GM12873 (cell line): ENCODE data around the gene MSS51.

Experiments
- TF ChIP-seq, protein P1 (sequence below): IDR thresholded peaks from 2 replicates; pipeline ENCODE4 v1.5.1; 2012; ENCODE audit warnings: low read depth, mild to moderate bottlenecking, moderate library complexity, low read length, control low read depth; ENCODE audit not compliant: insufficient read depth; ENCODE audit errors: missing control alignments

MSS51 gene

DNA sequence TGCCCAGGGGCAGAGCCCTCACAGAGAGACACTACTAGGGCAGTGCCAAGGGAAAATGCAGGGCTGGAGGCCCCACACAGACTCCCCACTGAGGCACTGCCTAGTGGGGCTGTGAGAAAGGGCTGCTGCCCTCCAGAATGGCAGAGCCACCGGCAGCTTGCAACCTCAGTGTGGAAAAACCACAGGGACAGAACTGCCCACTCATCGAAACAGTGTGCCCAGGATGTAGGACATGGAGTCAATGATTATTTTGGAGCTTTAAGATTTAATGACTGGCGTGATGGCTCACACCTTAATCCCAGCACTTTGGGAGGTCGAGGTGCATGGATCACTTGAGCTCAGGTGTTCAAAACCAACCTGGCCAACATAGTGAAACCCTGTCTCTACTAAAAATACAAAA, 27.5 kb upstream of the MSS51 start:
- TF ChIP-seq, protein P1, sequence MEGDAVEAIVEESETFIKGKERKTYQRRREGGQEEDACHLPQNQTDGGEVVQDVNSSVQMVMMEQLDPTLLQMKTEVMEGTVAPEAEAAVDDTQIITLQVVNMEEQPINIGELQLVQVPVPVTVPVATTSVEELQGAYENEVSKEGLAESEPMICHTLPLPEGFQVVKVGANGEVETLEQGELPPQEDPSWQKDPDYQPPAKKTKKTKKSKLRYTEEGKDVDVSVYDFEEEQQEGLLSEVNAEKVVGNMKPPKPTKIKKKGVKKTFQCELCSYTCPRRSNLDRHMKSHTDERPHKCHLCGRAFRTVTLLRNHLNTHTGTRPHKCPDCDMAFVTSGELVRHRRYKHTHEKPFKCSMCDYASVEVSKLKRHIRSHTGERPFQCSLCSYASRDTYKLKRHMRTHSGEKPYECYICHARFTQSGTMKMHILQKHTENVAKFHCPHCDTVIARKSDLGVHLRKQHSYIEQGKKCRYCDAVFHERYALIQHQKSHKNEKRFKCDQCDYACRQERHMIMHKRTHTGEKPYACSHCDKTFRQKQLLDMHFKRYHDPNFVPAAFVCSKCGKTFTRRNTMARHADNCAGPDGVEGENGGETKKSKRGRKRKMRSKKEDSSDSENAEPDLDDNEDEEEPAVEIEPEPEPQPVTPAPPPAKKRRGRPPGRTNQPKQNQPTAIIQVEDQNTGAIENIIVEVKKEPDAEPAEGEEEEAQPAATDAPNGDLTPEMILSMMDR = no peak

DNA sequence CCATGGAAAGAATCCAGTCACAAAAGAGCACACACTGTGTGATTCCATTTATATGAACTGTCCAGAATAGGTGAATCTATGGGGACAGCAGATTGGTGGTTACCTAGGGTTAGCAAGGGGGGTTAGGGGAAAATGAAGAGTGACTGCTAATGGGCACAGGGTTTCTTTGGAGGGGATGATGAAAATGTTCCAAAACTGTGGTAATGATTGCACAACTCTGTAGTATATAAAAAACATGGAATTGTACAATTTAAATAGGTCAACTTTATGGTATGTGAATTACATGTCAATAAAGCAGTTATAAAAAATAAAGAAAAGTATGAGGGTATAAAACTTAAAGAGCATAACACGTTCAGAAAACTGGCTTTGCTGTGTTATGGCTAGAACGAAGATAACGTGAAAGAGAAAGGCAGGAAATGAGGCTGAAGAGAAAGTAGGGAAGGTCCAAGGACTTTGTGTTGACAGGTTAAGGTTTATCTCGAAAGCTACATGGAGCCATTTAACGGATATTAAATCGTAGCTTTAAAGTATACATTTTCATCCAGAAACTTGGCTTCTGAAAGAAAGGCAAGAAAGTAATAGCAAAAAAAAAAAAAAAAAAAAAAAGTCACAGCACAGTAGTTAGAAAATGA, 26.4 kb upstream of the MSS51 start:
- TF ChIP-seq, protein P1 = no peak

DNA sequence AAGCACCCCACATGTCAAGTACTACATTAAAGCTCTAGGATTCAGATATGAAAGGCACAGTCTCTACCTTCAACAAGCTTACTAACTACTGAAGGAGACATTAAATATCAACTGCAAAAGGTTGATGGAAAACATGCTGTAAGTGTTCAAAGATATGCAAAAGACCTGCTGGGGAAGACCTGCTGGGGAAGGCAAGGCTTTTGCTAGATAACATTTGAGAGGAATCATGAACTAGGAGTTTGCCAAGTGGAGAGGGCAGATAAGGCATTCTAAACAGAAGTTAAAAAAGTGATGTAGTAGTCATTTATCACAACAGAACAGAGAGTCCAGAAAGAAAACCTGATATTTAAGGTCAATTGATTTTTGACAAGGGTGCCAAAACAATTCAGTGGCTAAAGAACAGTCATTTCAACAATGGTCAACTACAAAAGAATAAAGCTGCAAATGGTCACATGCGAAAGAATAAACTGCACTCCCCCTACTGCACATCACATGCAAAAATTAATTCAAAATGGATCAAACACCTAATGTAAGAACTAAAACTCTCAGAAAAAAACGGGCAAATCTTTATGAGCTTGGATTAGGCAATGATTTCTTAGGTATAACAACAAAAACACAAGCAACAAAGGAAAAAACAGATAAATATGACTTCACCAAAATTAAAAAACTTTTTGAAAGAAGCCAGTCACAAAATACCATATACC, 23.0 kb upstream of the MSS51 start:
- TF ChIP-seq, protein P1 = no peak

DNA sequence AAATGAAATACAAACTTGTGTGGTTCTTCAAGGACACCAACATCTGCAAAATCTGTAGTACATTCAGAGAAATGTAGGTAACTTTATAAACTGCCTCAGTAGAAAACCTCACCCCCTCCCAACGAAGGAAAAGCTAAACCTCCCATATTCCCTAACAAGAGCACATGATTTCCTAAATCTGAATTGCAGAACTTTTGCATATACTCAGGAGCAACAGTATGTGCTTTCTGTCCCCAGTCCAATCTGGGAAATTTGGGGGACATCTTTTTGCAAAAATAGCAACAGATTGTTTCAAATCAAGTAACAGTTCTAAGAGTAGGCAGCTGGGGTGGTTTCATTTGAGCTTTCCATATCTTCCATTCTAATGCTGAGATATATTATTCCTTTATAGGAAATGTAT, 15.8 kb upstream of the MSS51 start:
- TF ChIP-seq, protein P1 = no peak

DNA sequence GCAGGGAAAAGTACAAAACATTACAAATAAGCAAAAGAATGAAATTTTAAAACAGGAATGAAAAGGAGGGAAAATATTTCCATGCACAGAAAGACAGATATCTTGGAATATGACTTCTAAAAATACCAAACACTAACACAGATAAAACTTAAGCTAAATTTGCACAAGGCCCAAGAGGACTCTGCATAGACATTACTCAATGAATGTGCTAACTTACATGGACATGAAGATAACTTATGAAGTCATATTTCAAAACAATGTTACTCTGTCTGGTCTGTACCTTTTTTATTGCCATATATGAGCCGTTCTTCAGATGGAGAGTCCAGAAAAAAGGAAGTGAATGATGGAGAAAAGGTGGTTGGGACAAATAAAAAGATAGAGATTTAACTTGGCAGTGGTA, 15.0 kb upstream of the MSS51 start:
- TF ChIP-seq, protein P1 = no peak

DNA sequence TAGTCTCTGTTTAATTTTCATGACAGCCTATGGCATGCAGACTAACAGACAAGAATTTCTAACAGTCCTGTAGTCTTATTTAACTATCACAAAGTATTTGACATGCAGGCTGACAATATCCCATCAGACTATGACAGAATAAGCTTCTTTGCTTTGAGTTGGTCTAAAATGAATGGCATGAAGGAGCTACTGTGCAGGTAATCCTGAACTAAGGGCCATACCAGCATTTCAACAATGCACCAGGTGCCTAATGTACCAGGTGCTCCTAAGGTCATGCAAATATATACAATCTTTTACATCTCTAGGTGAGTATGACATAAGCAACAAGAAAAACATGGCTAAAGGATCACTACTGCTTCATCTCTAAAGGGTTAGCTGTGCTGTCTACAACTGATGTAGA, 13.6 kb upstream of the MSS51 start:
- TF ChIP-seq, protein P1 = no peak

DNA sequence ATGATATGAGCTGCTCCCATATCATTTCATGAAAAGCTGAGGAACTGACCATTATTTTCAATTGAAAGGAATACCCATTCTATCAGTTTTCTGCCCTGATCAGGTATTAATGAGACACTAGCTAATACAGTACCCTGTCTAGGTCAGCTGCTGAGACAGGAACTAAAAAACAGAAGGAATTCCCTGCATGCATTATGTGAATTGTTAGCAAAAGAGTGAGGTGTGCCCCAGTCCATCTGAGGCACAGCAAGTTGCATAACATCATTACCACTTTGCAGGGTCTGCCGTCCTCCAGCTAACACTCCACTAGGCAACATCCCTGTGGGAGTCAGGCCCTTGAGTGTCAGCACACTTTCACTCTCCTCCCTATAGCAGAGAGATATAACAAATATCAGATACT, 11.1 kb upstream of the MSS51 start:
- TF ChIP-seq, protein P1 = no peak
